Stimulated activated CD4-positive, alpha-beta T cell treated with anti-CD3 and anti-CD28 coated beads, Interleukin-12 subunit alpha, Interleukin-12 subunit beta, amount 100 ng/mL, for 48 hours (primary cell): Measurements from ENCODE around the gene PPP3R1.

Experiments used
- DNase-seq, 3 donors: peaks; one replicate each; pipeline ENCODE4 v3.0.0-alpha.2; 2020; ENCODE audit warnings: low read depth in 2 of 3, low spot score in 1 of 3

The PPP3R1 gene

GRCh38 chr2:68252400-68253218 is at the start of gene PPP3R1:
Gene PPP3R1 (minus strand): TSS chr2:68252532. CDS start chr2:68252127, 405 bp downstream.
- peak; percentile 89 to 92 (median 89) for DNase-seq

- DNase-seq, result no peak
Observed at GRCh38 chr2:68295516-68295915, 43.2 kb upstream of the PPP3R1 start.

DNA sequence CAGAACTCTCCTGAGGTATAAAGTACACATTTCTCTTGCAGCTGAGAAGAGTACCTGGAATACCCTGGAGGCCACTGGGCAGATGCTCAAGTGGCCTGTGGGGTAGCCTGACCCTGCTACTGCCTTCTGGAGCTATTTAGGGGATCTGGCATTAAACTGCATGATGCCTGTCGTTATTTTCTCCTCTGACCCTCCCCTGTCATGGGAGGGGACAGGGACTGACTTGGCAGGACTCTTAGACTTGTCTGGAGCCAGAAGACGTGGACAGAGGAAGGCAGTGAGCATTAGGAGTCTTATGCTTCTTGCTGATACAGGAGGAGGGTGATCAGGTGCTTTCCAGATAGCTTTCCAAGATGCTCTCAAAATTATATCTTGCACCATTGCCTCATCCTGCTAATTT is 42.6 kb upstream of the PPP3R1 start:
- DNase-seq, result no peak

DNA sequence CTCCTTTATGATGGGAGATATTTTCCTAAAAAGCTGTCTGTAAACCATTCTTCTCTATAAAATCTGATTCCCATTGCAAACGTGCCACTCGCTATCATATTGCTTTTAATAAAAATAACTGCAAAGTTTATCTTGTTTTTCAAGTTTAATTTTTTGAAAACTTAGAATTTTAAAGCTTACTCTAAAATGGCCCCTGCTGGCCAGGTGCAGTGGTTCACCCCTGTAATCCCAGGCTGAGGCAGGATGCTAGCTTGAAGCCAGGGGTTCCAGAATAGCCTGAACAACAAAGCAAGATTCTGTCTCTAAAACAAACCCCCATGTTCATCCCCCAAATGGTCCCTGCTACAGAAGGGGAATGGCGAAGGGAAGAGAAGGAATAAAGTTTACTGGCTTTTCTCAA is 41.9 kb upstream of the PPP3R1 start:
- DNase-seq, result no peak

DNA sequence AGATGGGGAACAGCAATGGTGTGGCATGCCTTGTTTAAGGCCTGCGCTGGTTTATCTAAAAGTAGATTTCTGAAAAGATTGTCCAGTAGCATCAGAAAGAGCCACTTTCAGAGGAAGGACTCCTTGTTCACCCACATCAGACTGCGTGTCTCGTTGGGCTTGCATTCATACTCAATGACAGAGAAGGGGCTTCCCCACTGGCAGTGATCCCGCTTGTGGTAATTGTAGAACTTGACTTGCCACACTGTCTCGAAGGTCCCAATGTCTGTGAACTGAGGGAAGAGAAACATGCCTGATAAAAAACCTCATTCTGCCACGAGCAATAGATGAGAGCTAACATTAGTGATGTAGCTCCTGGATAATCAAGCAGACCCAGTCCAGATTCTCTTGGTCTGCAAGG is 41.4 kb upstream of the PPP3R1 start:
- DNase-seq, result no peak

DNA sequence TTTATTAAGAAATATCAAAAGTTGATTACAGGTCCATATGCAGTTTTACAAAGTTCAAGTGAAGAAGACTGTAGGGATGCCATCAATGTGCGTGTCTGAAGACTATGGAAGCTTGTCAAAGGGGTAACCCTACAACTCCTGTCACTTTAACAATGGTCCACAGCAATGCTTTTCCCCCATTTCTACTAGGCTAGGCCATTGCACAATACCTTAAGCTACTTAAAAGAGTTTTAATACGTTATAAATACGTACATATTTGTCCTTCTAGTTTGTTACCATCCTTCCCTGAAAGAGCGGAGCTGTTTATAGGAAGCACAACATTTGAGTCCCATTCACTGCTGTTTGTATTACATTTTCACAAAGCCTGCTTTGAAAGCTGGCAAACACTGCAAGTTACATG is 40.7 kb upstream of the PPP3R1 start:
- DNase-seq, result no peak

DNA sequence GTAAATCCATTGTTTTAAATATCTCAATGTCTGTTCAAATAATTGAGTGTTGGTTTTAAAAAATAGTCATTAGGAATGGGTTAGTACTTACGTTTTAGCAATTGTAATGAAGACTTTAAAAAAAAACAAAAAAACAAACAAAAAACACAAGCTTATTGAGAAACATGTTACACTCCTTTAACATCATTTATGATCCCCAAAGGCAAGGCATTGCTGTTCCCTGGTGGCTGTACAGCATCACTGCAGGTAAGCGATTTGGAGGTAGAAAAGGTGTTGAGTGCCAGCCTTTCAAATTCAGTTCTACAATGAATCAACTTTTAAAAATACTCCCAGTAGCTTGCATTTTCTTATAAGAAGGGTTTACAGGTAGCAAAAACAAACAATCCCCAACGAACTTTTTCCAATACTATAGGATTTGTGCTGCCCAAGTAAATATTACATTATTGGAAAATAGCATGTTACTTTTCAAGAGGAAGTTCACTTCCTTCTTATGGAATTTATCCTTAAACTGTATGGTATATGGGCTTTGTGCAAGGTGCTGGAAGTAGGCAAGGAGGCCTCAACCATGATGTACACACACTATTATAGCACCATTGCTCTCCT is 39.9 kb upstream of the PPP3R1 start:
- peak in 1 of 3 donors; percentile 6 for DNase-seq

DNA sequence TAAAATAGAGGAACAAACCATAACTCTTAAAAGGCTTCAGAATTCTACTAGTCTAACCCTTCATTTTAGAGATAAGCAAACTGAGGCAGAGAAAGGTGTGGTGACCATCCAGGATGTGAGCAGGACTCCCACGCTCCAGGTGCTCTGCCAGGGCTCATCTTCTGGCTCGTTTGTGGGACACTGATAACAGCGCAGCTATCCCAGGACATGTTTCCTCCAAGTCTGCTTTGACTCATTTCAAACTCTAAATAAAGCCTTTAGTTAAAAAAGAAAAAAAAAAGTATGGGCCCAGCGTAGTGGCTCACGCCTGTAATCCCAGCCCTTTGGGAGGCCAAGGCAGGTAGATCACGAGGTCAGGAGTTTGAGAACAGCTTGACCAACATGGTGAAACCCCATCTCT is 39.0 kb upstream of the PPP3R1 start:
- DNase-seq, result no peak

DNA sequence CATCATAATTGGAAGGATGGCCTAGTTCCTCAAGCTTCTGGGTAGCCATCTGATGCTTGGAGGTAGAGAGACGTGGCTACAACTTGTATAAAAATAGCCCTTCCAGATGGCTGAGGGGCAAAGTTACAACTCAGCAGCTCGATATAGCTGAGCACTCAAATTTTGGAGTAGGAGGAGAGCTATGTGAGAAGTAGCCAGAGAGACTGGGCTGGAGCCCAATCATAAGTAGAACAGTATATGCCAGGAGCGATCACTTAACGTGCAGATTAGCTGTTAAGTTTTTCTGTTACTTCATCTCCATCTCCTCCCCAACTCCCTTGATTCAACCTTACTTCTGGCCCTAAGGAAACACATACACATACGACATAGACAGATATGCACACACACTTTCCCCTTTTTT is 38.6 kb upstream of the PPP3R1 start:
- no peak for DNase-seq

DNA sequence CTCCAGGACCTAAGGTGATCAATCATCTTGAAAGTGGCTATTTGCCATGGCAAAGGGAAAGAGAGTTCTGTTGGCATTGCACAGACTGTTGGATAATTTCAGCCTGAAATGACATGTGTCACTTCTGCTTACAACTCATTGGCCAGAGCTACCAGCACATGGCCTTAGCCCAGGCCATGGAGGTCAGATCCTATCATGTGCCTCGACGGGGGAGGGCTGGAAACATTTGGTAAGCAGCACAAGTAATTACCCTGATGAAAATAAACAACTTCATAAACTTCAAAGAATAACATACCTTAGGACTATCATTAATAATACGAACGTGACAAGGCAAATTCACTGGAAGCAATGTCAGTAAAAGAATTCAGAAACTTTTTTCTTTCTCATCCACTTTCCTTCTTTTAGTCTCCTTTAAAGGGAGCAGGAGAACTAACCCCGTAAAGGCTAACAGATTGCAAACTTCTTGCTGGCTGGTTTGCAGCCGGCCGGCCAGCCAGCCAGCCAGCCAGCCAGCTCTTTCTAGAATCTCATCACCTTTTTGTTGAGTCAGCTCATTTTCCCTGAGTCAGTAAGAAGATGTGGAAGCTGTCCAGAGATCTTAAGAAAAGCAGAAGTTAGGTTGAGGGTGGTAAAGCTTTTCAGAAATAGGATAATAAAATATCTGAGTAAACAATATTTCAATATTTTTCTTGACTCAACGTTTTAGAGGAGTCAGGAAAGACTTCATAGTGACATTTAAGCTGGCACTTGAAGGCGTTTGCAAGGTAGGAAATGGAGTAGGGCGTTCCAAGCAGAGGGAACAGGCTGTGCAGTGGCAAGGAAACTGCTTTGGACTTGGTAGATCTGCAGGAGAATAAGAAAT is 35.5 kb upstream of the PPP3R1 start:
- DNase-seq, result no peak

- no peak for DNase-seq
Observed at GRCh38 chr2:68284896-68285295, 32.6 kb upstream of the PPP3R1 start.

DNA sequence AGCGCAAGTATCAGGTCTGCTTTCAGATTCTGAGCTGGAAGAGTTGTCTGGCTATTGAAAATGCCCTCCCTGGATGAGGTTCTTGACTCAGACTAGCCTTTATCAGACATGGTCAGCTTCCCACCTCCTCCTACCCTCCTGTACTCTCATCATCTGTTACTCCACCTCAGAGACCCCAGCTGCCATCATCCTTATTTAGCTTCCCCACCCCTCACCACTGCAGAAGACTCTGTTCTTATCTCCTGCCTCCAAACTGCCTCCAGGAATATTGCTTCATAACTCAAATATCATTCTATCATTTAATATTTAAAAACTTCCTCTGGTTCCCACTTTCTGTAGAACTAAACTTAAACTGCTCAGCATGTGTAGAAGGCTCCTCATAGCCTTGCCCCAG is 31.1 kb upstream of the PPP3R1 start:
- no peak for DNase-seq

- no peak for DNase-seq
Observed at GRCh38 chr2:68282811-68283418, 30.6 kb upstream of the PPP3R1 start.

- no peak for DNase-seq
Observed at GRCh38 chr2:68280796-68281195, 28.5 kb upstream of the PPP3R1 start.

DNA sequence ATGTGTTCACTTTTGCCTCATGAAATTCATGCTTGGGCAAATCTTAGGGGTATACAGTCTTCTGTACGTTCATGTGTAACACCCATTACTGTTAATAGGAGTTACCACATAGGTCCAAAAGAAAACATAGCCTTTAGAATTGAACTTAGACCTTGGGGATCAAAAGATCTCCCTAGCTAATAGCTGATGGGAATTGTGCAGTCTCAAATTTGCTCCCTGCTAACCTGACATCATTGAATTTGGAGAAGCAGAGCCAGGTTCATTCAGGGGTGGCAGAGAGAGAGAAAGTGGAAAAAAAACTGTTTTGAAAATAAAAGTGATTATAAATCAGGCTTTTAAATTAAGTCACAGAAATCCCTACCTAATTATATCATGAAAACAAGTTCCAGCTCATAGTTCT is 28.0 kb upstream of the PPP3R1 start:
- DNase-seq, result no peak

DNA sequence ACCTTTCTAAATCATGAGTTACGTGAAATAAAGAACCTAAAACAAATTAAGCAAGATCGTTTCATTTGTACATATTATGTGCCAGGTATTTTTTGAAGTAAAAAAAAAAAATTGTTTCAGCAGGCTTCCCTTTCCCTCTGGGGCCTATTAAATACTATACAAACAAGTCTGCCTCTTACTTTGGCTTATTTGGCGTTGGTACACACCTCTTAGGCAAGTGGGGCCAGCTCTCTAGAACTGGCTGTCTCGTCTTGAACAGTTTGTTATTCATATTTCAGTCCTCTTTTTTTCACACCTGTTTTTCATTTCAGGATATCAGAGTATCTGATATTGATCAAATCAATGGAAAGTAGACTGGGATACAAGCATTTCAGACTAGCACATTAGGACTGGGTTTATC is 27.4 kb upstream of the PPP3R1 start:
- DNase-seq, result no peak

GRCh38 chr2:68278169-68278568 is 25.8 kb upstream of the PPP3R1 start:
- no peak for DNase-seq

GRCh38 chr2:68274022-68274421 is 21.7 kb upstream of the PPP3R1 start:
- no peak for DNase-seq

DNA sequence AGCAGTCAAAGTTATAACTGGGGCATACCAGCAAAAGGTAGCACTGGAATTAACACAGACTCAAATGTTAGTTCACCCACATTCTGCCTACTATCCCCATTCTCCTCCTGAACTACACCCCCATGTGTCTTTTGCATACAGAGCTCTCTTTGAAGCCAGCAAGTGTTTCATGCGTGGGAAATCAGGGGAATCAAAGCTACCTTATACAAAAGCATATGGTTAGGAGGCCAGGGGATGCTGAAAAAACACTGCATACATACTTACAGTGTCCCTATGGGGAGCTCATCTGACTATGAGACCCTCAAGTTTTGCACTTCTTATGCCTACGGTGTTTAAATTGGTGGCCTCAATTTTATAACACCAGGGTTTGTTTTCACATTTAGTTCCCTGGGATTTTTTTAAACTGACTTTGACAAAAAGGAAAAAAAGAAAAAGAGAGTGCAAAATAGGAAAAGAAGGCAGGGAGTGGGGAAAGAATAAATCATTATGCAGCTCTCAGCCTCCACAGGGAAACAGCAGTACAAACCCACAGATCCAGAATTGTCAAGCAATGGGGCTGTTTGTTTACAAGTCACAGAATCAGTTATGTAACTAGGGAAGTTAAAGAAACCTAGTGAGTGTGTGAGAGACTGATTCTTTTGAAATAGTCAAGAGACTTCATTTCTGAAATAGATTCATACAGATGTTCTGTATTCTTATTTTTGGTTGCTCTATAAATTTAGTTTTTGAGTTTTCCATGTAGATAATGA is 20.1 kb upstream of the PPP3R1 start:
- no peak for DNase-seq

DNA sequence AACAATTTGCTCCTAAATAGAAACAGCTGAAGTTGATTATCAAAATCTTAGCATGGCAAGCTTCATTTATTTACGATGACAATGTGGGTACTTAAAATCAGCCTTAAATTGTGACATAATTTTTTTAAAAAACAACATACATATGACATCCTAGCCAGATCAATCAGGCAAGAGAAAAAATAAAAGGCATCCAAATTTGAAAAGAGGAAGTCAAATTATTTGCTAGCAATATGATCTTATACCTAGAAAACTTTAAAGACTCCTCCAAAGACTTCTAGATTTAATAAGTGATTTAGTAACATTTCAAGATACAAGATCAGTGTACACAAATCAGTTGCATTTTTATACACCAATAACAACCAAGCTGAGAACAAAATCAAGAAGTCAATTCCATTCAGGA is 14.3 kb upstream of the PPP3R1 start:
- DNase-seq, result no peak

GRCh38 chr2:68263632-68264031 is 11.3 kb upstream of the PPP3R1 start:
- no peak for DNase-seq
